ENCODE data around the gene WWOX. TPM values are rescaled to one million over a fixed set of nuclear protein-coding genes. Genes with fewer than 3 reads are reported as not detected.

The WWOX gene
- total RNA-seq, 6 experiments from 2014 or later = 0.46 to 3.4 (median 1.3) TPM

GRCh38 chr16:78284957-78285434 lies 185.5 kb downstream of the WWOX start:
- no peak overlapping the region for H3K4me3 Mint-ChIP-seq
- no peaks in the 10 kb centered on the region for H3K4me1 Mint-ChIP-seq (ENCODE audit: low read depth)
- H3K27me3 Mint-ChIP-seq (ENCODE audit: insufficient read depth) = no peaks in the 10 kb centered on the region; the same call in 1 of the 2 replicates
- H3K27ac Mint-ChIP-seq = no peak overlapping the region
- H3K36me3 Mint-ChIP-seq (ENCODE audit: low read depth) = peaks cover 4% of the 10 kb centered on the region
- TF ChIP-seq CTCF (IDR thresholded peaks at IDR 0.05) = no peak
- H3K9me3 Mint-ChIP-seq = peaks cover 52% of the 10 kb centered on the region
- DNase-seq = no peak

GRCh38 chr16:78285437-78285922 lies 186.0 kb downstream of the WWOX start:
- H3K4me3 Mint-ChIP-seq = no peak overlapping the region
- H3K9me3 Mint-ChIP-seq = peaks cover 53% of the 10 kb centered on the region
- no peak for TF ChIP-seq CTCF (IDR thresholded peaks at IDR 0.05)
- H3K36me3 Mint-ChIP-seq (ENCODE audit: low read depth) = peaks cover 4% of the 10 kb centered on the region
- no peaks in the 10 kb centered on the region for H3K4me1 Mint-ChIP-seq (ENCODE audit: low read depth)
- no peak for DNase-seq
- H3K27me3 Mint-ChIP-seq (ENCODE audit: insufficient read depth) = no peaks in the 10 kb centered on the region; the same call in 1 of the 2 replicates
- H3K27ac Mint-ChIP-seq = no peak overlapping the region

- H3K36me3 Mint-ChIP-seq (ENCODE audit: low read depth) = peaks cover 4% of the 10 kb centered on the region
- no peak overlapping the region for H3K27ac Mint-ChIP-seq
- DNase-seq = no peak
- H3K9me3 Mint-ChIP-seq = peaks cover 59% of the 10 kb centered on the region
- H3K4me3 Mint-ChIP-seq = no peak overlapping the region
- no peaks in the 10 kb centered on the region; the same call in 1 of the 2 replicates for H3K27me3 Mint-ChIP-seq (ENCODE audit: insufficient read depth)
- H3K4me1 Mint-ChIP-seq (ENCODE audit: low read depth) = no peaks in the 10 kb centered on the region
- no peak for TF ChIP-seq CTCF (IDR thresholded peaks at IDR 0.05)
These were observed 186.6 kb downstream of the WWOX start for GRCh38 chr16:78286065-78286464.

- DNase-seq = no peak
- no peaks in the 10 kb centered on the region; the same call in 1 of the 2 replicates for H3K27me3 Mint-ChIP-seq (ENCODE audit: insufficient read depth)
- peaks cover 58% of the 10 kb centered on the region for H3K9me3 Mint-ChIP-seq
- H3K4me1 Mint-ChIP-seq (ENCODE audit: low read depth) = no peaks in the 10 kb centered on the region
- H3K27ac Mint-ChIP-seq = no peak overlapping the region
- peaks cover under 1% of the 10 kb centered on the region for H3K36me3 Mint-ChIP-seq (ENCODE audit: low read depth)
- H3K4me3 Mint-ChIP-seq = no peak overlapping the region
- TF ChIP-seq CTCF (IDR thresholded peaks at IDR 0.05) = no peak
These were observed 189.4 kb downstream of the WWOX start for GRCh38 chr16:78288888-78289287.

GRCh38 chr16:78289373-78289772 lies 189.9 kb downstream of the WWOX start:
- Mint-ChIP-seq H3K36me3 (ENCODE audit: low read depth) (peaks cover 6% of the 10 kb centered on the region), H3K27me3 (ENCODE audit: insufficient read depth) (no peaks in the 10 kb centered on the region; the same call in 1 of the 2 replicates), H3K4me1 (ENCODE audit: low read depth) (no peaks in the 10 kb centered on the region), H3K9me3 (peaks cover 58% of the 10 kb centered on the region), H3K4me3 (no peak overlapping the region), H3K27ac (no peak overlapping the region)
- TF ChIP-seq CTCF (IDR thresholded peaks at IDR 0.05) = no peak
- DNase-seq = no peak
